ENCODE measurements around the gene ITM2B. TPM values are rescaled to one million over a fixed set of nuclear protein-coding genes. Genes with fewer than 3 reads are reported as not detected.

The ITM2B gene
- total RNA-seq, 1 experiment from 2014 or later: 105 TPM

GRCh38 chr13:48273346-48273745, 40.3 kb downstream of the ITM2B start:
- Histone ChIP-seq H2AFZ (ENCODE audit: low read length) (no peak overlapping the region), H3K9me2 (replicated peaks; ENCODE audit: low read length) (no peaks in the 10 kb centered on the region), H3K4me1 (ENCODE audit: insufficient read depth, low read length) (peaks cover 6% of the 10 kb centered on the region; the same call in 1 of the 2 replicates), H3K79me2 (ENCODE audit: low read length) (no peaks in the 10 kb centered on the region), H3K9me3 (ENCODE audit: low read length) (no peaks in the 10 kb centered on the region), H3K4me2 (ENCODE audit: low read length) (no peak overlapping the region), H3F3A (ENCODE audit: low read length, unreplicated experiment) (no peaks in the 10 kb centered on the region), H3K27me3 (ENCODE audit: low read length) (no peaks in the 10 kb centered on the region), H3K36me3 (ENCODE audit: low read depth, low read length) (no peaks in the 10 kb centered on the region), H3K4me3 (ENCODE audit: low read length) (no peak overlapping the region), H4K20me1 (ENCODE audit: low read length) (no peaks in the 10 kb centered on the region), H3K27ac (ENCODE audit: low read length) (no peak overlapping the region), H3K9ac (ENCODE audit: low read length) (no peak overlapping the region)
- TF ChIP-seq EZH2 (IDR thresholded peaks at IDR 0.05; ENCODE audit: low read length, unreplicated experiment): no peak
- no peak for TF ChIP-seq CTCF (conservative IDR thresholded peaks at IDR 0.05; ENCODE audit: low read depth, low read length)
- TF ChIP-seq EZH2phosphoT487 (IDR thresholded peaks at IDR 0.05; ENCODE audit: borderline replicate concordance, low read length): no peak
- ChIA-PET CTCF (no interaction called here), POLR2A (ENCODE audit: unreplicated experiment) (no interaction called here)
- BruUV-seq (replicated peaks): no TSS peak
- no peak for ATAC-seq
- intact Hi-C loops (cut with micrococcal nuclease): no loop called here
- no peak for DNase-seq

- H3K4me1 ChIP-seq (ENCODE audit: insufficient read depth, low read length): no peaks in the 10 kb centered on the region
- no peak overlapping the region for H3K9ac ChIP-seq (ENCODE audit: low read length)
- no peak for TF ChIP-seq CTCF (conservative IDR thresholded peaks at IDR 0.05; ENCODE audit: low read depth, low read length)
- no peak for TF ChIP-seq EZH2 (IDR thresholded peaks at IDR 0.05; ENCODE audit: low read length, unreplicated experiment)
- TF ChIP-seq EZH2phosphoT487 (IDR thresholded peaks at IDR 0.05; ENCODE audit: borderline replicate concordance, low read length): no peak
- intact Hi-C loops (cut with micrococcal nuclease): no loop called here
- H3K36me3 ChIP-seq (ENCODE audit: low read depth, low read length): no peaks in the 10 kb centered on the region
- H3K4me2 ChIP-seq (ENCODE audit: low read length): no peak overlapping the region
- H3K79me2 ChIP-seq (ENCODE audit: low read length): no peaks in the 10 kb centered on the region
- H3K9me2 ChIP-seq (replicated peaks; ENCODE audit: low read length): no peaks in the 10 kb centered on the region
- ATAC-seq (no peak), DNase-seq (no peak)
- ChIA-PET POLR2A (ENCODE audit: unreplicated experiment) (no interaction called here), CTCF (no interaction called here)
- no TSS peak for BruUV-seq (replicated peaks)
- H2AFZ ChIP-seq (ENCODE audit: low read length): no peak overlapping the region
- H3K27me3 ChIP-seq (ENCODE audit: low read length): no peaks in the 10 kb centered on the region
- no peaks in the 10 kb centered on the region for H3F3A ChIP-seq (ENCODE audit: low read length, unreplicated experiment)
- no peak overlapping the region for H3K4me3 ChIP-seq (ENCODE audit: low read length)
- no peaks in the 10 kb centered on the region for H3K9me3 ChIP-seq (ENCODE audit: low read length)
- no peak overlapping the region for H3K27ac ChIP-seq (ENCODE audit: low read length)
- no peaks in the 10 kb centered on the region for H4K20me1 ChIP-seq (ENCODE audit: low read length)
These were observed 42.5 kb downstream of the ITM2B start for GRCh38 chr13:48275507-48275906.

DNA sequence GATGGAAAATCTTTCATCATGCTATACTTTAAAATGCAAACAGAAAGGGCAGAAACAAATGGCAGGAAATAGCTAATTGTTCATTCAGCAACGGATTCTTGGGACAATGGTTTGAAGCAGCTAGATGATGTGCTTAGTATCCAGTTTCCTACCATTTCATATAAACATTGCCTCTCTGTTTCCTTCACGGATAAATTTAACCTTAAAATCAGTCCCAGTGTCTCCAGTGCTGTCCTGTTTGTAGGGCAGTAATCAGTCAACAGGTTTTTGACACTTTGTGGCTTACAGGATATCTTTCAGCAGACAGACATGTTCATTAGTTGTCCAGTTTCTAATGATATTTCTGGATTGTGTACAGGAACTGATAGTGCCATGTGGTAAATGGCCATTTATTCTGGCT, 45.8 kb downstream of the ITM2B start:
- CTCF ChIA-PET: no interaction called here
- H3K9me2 ChIP-seq (replicated peaks; ENCODE audit: low read length): no peaks in the 10 kb centered on the region
- H3K9me3 ChIP-seq (ENCODE audit: low read length): no peaks in the 10 kb centered on the region
- H2AFZ ChIP-seq (ENCODE audit: low read length): no peak overlapping the region
- ATAC-seq (no peak), DNase-seq (no peak)
- no peaks in the 10 kb centered on the region for H3K4me1 ChIP-seq (ENCODE audit: insufficient read depth, low read length)
- H3K9ac ChIP-seq (ENCODE audit: low read length): no peak overlapping the region
- intact Hi-C loops (cut with micrococcal nuclease): no loop called here
- no peaks in the 10 kb centered on the region for H3F3A ChIP-seq (ENCODE audit: low read length, unreplicated experiment)
- H3K27ac ChIP-seq (ENCODE audit: low read length): no peak overlapping the region
- H3K4me3 ChIP-seq (ENCODE audit: low read length): no peak overlapping the region
- BruUV-seq (replicated peaks): no TSS peak
- no peak for TF ChIP-seq EZH2 (IDR thresholded peaks at IDR 0.05; ENCODE audit: low read length, unreplicated experiment)
- TF ChIP-seq EZH2phosphoT487 (IDR thresholded peaks at IDR 0.05; ENCODE audit: borderline replicate concordance, low read length): no peak
- no peak for TF ChIP-seq CTCF (conservative IDR thresholded peaks at IDR 0.05; ENCODE audit: low read depth, low read length)
- H4K20me1 ChIP-seq (ENCODE audit: low read length): no peaks in the 10 kb centered on the region
- no peaks in the 10 kb centered on the region for H3K27me3 ChIP-seq (ENCODE audit: low read length)
- POLR2A ChIA-PET (ENCODE audit: unreplicated experiment): no interaction called here
- H3K4me2 ChIP-seq (ENCODE audit: low read length): no peak overlapping the region
- H3K36me3 ChIP-seq (ENCODE audit: low read depth, low read length): no peaks in the 10 kb centered on the region
- no peaks in the 10 kb centered on the region for H3K79me2 ChIP-seq (ENCODE audit: low read length)
